Thyroid gland (tissue), 4 donors: Measurements from ENCODE around the gene COQ7.

Source experiments
- CTCF ChIP-seq, 6 experiments: fragments of 200-600 bp in 3 of 6; fragments of 450-650 bp in 3 of 6; sonication (generic) in 3 of 6; IDR thresholded peaks; one replicate each; pipeline ENCODE4 v1.5.1; 2016 to 2019; ENCODE audit warnings: antibody characterized with exemption in 6 of 6, mild to moderate bottlenecking in 2 of 6, inconsistent platforms in 1 of 6, moderate library complexity in 1 of 6
- POLR2A ChIP-seq, 2 donors: fragments of 450-650 bp; IDR thresholded peaks; one replicate each; pipeline ENCODE4 v1.6.1; 2017; ENCODE audit warnings: antibody characterized with exemption in 2 of 2, mild to moderate bottlenecking in 2 of 2, moderate library complexity in 1 of 2

- no peak for TF ChIP-seq POLR2A (IDR thresholded peaks at IDR 0.05)
- TF ChIP-seq CTCF (IDR thresholded peaks at IDR 0.05): no peak
These were observed 59.8 kb downstream of the COQ7 start for GRCh38 chr16:19127205-19127604.
